Measurements from ENCODE around the gene ZNF791. TPM values are rescaled to one million over a fixed set of nuclear protein-coding genes. Genes with fewer than 3 reads are reported as not detected.
"Not testable (repeated sequence)": the region's sequence is repeated elsewhere in the genome, so short reads cannot be mapped to it uniquely, and the experiment has no call there.

The ZNF791 gene
- total RNA-seq, 4 donors from 2014 or later = 14.0 to 21.6 (median 17.3) TPM

DNA sequence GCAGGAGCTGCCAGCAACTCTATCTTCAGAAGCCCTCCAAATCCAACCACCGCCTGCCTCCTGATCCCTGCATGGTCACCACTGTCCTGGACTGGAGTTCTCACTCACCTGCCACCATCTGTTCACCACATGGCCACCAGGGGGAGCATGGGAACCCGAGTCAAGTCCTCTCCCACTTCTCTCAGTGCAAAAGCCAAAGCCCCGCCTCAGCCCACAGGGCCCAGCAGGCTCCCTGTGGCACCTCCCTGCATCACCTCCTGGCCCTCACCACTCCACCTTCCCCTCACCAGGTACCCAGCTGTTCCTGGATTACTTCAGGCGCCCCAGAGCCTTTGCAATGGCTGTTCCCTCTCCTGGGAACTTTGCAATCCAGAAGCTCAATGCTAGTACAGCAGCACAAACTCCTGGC lies 65.7 kb downstream of the ZNF791 start:
- DNase-seq (ENCODE audit: extremely low spot score) = peak; percentile 93
- Histone ChIP-seq H3K4me1 (peaks cover 13 to 33% (median 25%) of the 10 kb centered on the region in 4 donors), H3K9me3 (no peaks in the 10 kb centered on the region), H3K36me3 (peaks cover 59 to 87% (median 79%) of the 10 kb centered on the region in 4 donors), H3K4me3 (no peak overlapping the region), H3K27ac (replicated peaks in 1 of 4) (peak overlapping the region in 1 of 4 donors; percentile 4), H3K27me3 (no peaks in the 10 kb centered on the region)
- TF ChIP-seq CTCF (IDR thresholded peaks at IDR 0.05) (peak; percentile 71 to 86 (median 73)), POLR2AphosphoS5 (IDR thresholded peaks at IDR 0.05) (no peak), EP300 (IDR thresholded peaks at IDR 0.05) (no peak), POLR2A (IDR thresholded peaks at IDR 0.05; ENCODE audit: low read depth) (no peak)
- intact Hi-C loops (cut with DNase I) = no loop called here
- 23% methylated on average over 4 of the region's 4 CpGs for WGBS

DNA sequence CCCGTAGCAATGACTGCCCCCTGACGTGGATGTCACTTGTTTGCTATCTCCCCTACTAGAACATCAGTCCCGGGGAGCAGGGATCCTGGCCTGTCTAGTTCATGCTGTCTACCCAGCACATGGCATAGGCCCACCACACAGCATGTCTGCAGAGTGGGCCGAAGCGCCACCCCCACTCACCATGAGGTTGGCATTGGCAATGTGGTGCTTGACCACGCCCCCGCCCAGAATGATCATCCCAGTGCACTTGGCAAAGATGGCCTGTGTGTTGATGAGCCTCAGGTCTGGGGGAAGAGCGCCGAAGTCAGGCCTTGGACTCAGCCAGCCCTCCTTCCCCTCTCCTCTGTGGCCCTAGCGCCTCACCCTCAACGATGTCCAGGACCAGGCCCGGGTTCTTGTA lies 66.2 kb downstream of the ZNF791 start:
- DNase-seq (ENCODE audit: extremely low spot score) = no peak
- 84% methylated on average over 12 of the region's 12 CpGs for WGBS
- peaks cover 59 to 83% (median 79%) of the 10 kb centered on the region in 4 donors for H3K36me3 ChIP-seq
- peaks cover 13 to 29% (median 23%) of the 10 kb centered on the region in 4 donors for H3K4me1 ChIP-seq
- no peak for TF ChIP-seq POLR2AphosphoS5 (IDR thresholded peaks at IDR 0.05)
- TF ChIP-seq CTCF (IDR thresholded peaks at IDR 0.05) = no peak
- TF ChIP-seq EP300 (IDR thresholded peaks at IDR 0.05) = no peak
- TF ChIP-seq POLR2A (IDR thresholded peaks at IDR 0.05; ENCODE audit: low read depth) = no peak
- no peaks in the 10 kb centered on the region for H3K27me3 ChIP-seq
- intact Hi-C loops (cut with DNase I) = no loop called here
- H3K4me3 ChIP-seq = no peak overlapping the region
- H3K27ac ChIP-seq (replicated peaks in 1 of 4) = no peak overlapping the region
- no peaks in the 10 kb centered on the region for H3K9me3 ChIP-seq

- H3K27me3 ChIP-seq; intact Hi-C loops (cut with DNase I); H3K9me3 ChIP-seq; H3K27ac ChIP-seq (replicated peaks in 1 of 4); DNase-seq (ENCODE audit: extremely low spot score); H3K4me3 ChIP-seq: not testable (repeated sequence)
- Histone ChIP-seq H3K36me3 (peaks cover 53 to 73% (median 72%) of the 10 kb centered on the region in 4 donors), H3K4me1 (peaks cover 16 to 33% (median 29%) of the 10 kb centered on the region in 4 donors)
- 83% methylated on average over 4 of the region's 5 CpGs for WGBS
These were observed 67.3 kb downstream of the ZNF791 start for GRCh38 chr19:12678039-12678438.

- Histone ChIP-seq H3K9me3 (no peaks in the 10 kb centered on the region), H3K4me1 (peaks cover 16 to 33% (median 29%) of the 10 kb centered on the region in 4 donors), H3K27me3 (no peaks in the 10 kb centered on the region), H3K36me3 (peaks cover 41 to 53% (median 52%) of the 10 kb centered on the region in 4 donors), H3K4me3 (no peak overlapping the region), H3K27ac (replicated peaks in 1 of 4) (no peak overlapping the region)
- intact Hi-C loops (cut with DNase I) = loop anchor here (10.0 kb wide), 1 partner anchor 165 kb away; no protein-coding TSS in a partner anchor
- 77% methylated on average over 6 of the region's 9 CpGs for WGBS
- TF ChIP-seq EP300 (IDR thresholded peaks at IDR 0.05) (no peak), POLR2A (IDR thresholded peaks at IDR 0.05; ENCODE audit: low read depth) (no peak), POLR2AphosphoS5 (IDR thresholded peaks at IDR 0.05) (no peak), CTCF (IDR thresholded peaks at IDR 0.05) (no peak)
- no peak for DNase-seq (ENCODE audit: extremely low spot score)
These were observed 69.3 kb downstream of the ZNF791 start for GRCh38 chr19:12680034-12680433.

- WGBS = 1% methylated on average over 48 of the region's 68 CpGs
- Histone ChIP-seq H3K9me3 (no peaks in the 10 kb centered on the region), H3K4me1 (peaks cover 16 to 30% (median 26%) of the 10 kb centered on the region in 4 donors), H3K27ac (replicated peaks in 1 of 4) (peak within 1 kb of the TSS; percentile 95 to 100 (median 98)), H3K4me3 (peak within 1 kb of the TSS; percentile 87 to 99 (median 96)), H3K27me3 (no peaks in the 10 kb centered on the region), H3K36me3 (peaks cover 32 to 40% (median 39%) of the 10 kb centered on the region in 4 donors)
- DNase-seq (ENCODE audit: extremely low spot score) = peak; percentile 97
- TF ChIP-seq POLR2AphosphoS5 (IDR thresholded peaks at IDR 0.05) = peak; percentile 80 to 89
- no peak for TF ChIP-seq POLR2A (IDR thresholded peaks at IDR 0.05; ENCODE audit: low read depth)
- TF ChIP-seq CTCF (IDR thresholded peaks at IDR 0.05) = no peak
- intact Hi-C loops (cut with DNase I) = loop anchor here (10.0 kb wide), 1 partner anchor 163 kb away; no protein-coding TSS in a partner anchor
These were observed 70.6 kb downstream of the ZNF791 start, which contains the start of gene DHPS for GRCh38 chr19:12681074-12681987. Gene DHPS (minus strand): TSS chr19:12681880. CDS start chr19:12681766, 114 bp downstream.
